Peyer's patch (tissue), 4 donors: ENCODE measurements around the gene ZSCAN21. TPM values are rescaled to one million over a fixed set of nuclear protein-coding genes. Genes with fewer than 3 reads are reported as not detected.

ENCODE experiments used
- DNase-seq, 3 donors: peaks; one replicate each; pipeline ENCODE4 v3.0.0-alpha.2; 2017 to 2019
- H3K27ac ChIP-seq, 4 donors: fragments of 200-600 bp; sonication (generic); one replicate each; pipeline ENCODE4 v1.5.1; 2016 to 2019
- H3K27me3 ChIP-seq, 2 donors: fragments of 200-600 bp; sonication (generic); one replicate each; pipeline ENCODE4 v1.5.1; 2019
- H3K36me3 ChIP-seq, 3 donors: fragments of 200-600 bp; sonication (generic); one replicate each; pipeline ENCODE4 v1.5.1; 2016 to 2019
- H3K4me1 ChIP-seq, 4 donors: fragments of 200-600 bp; sonication (generic); one replicate each; pipeline ENCODE4 v1.5.1; 2016 to 2019
- H3K4me3 ChIP-seq, 4 donors: fragments of 200-600 bp; sonication (generic); 1 replicate in 3 of 4; 2 replicates in 1 of 4; pipeline ENCODE4 v1.5.1; 2016 to 2019; ENCODE audit warnings: mild to moderate bottlenecking in 1 of 4
- H3K9me3 ChIP-seq, 4 donors: fragments of 200-600 bp; sonication (generic); one replicate each; pipeline ENCODE4 v1.5.1; 2016 to 2019; ENCODE audit warnings: mild to moderate bottlenecking in 1 of 4
- CTCF ChIP-seq, 6 experiments: fragments of 450-650 bp in 4 of 6; fragments of 200-600 bp in 2 of 6; sonication (generic) in 1 of 6; IDR thresholded peaks; one replicate each; pipeline ENCODE4 v1.5.1; 2017 to 2019; ENCODE audit warnings: antibody characterized with exemption in 6 of 6, mild to moderate bottlenecking in 3 of 6, moderate library complexity in 1 of 6
- POLR2A ChIP-seq, 2 donors: fragments of 450-650 bp; IDR thresholded peaks; one replicate each; pipeline ENCODE4 v1.5.1; 2017; ENCODE audit warnings: antibody characterized with exemption in 2 of 2, mild to moderate bottlenecking in 2 of 2, moderate library complexity in 2 of 2
- total RNA-seq, 4 donors: library from RNA; depleted of rRNA; stranded (reverse); fragments of >200 nt; gene quantifications; one replicate each; pipeline ENCODE4 v1.1.0, GENCODE V29; 2016

ZSCAN21 gene
- total RNA-seq, 4 donors from 2014 or later, result 8.4 to 30.5 (median 12.0) TPM

DNA sequence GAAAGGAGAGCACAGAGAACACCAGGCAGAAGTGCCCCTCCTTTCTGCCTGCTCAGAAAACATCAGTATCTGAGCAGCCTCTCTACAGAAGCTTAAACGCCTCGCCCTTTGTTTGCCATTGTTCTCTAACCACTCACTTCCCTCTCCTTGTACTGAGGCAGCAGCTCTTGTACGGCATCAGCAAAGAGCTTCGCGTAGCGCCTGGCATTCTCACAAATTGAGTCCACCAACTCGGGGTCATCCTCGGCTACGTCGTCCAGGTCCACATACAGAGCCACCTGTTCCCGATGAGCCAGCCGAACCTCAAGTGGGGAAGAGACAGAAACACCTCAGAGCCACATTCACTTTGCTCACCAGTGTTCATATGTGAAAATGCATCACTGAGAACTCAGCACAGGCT is 49.9 kb downstream of the ZSCAN21 start:
- no peaks in the 10 kb centered on the region for H3K9me3 ChIP-seq
- TF ChIP-seq CTCF (IDR thresholded peaks at IDR 0.05), result no peak
- no peak for TF ChIP-seq POLR2A (IDR thresholded peaks at IDR 0.05)
- H3K27me3 ChIP-seq, result no peaks in the 10 kb centered on the region
- no peak for DNase-seq
- peak overlapping the region in 3 of 4 donors; percentile 82 to 98 (median 96) for H3K4me3 ChIP-seq
- H3K4me1 ChIP-seq, result peaks cover 0 to 20% (median 5%) of the 10 kb centered on the region in 4 donors
- peak overlapping the region in 2 of 4 donors; percentile 97 to 99 for H3K27ac ChIP-seq
- peaks cover 0 to 66% (median 4%) of the 10 kb centered on the region in 3 donors for H3K36me3 ChIP-seq

GRCh38 chr7:100100420-100101015 is 50.9 kb downstream of the ZSCAN21 start:
- peak overlapping the region; percentile 77 to 98 (median 89) for H3K4me3 ChIP-seq
- peak overlapping the region; percentile 79 to 99 (median 97) for H3K27ac ChIP-seq
- TF ChIP-seq POLR2A (IDR thresholded peaks at IDR 0.05) (peak in 1 of 2 donors; percentile 39), CTCF (IDR thresholded peaks at IDR 0.05) (peak in 1 of 6 experiments; percentile 25)
- no peaks in the 10 kb centered on the region for H3K27me3 ChIP-seq
- DNase-seq, result peak; percentile 83 to 96 (median 94)
- peaks cover 0 to 20% (median 5%) of the 10 kb centered on the region in 4 donors for H3K4me1 ChIP-seq
- H3K36me3 ChIP-seq, result peaks cover 0 to 66% (median 4%) of the 10 kb centered on the region in 3 donors
- H3K9me3 ChIP-seq, result no peaks in the 10 kb centered on the region

DNA sequence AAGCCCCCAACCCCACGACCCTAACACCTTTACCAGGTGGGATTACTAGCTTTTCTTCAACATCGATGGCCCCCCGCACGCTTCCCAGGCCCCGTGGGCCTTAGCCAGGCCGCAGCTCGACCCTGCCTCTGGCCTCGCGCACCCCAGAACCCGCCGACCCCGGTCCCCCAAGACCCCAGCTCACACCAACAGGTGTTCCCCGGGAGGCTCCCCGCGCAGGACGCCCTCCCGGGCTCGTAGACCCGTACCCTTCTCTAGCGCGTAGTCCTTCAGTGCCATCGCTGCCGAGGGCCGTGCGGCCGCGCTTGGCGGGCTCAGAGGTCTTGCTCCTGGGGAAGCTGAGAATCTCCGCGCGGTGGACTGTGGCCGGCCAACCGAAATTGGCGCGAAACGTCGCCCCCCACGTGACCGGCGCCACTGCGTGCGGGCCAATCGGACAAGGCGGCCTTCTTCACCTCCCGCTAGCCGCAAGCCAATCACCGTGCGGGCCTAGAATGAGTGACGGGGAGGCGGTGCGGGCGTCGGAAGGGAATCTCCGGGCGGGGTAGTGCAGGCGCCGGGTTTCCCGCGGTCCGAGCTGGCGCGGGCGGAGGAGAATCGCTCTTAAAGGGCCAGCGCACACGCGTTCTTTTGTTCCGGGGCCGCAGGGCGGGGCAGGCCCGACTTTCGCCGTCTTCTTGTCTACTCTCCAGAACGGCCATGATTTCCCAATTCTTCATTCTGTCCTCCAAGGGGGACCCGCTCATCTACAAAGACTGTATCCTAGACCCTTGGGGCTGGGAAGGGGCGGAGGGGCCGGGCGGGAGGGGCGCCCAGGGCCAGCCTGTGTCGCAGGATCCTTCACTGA is 51.7 kb downstream of the ZSCAN21 start, which contains the start of the genes AP4M1 and MCM7:
Gene AP4M1, plus strand, starts transcription at position 628 of the 847 bp plus-strand sequence. Its CDS starts 72 bp downstream, at position 700.
Gene MCM7, minus strand, starts transcription at position 382 of the 847 bp plus-strand sequence. Its CDS starts 103 bp downstream, at position 279.
- peak; percentile 97 to 99 (median 99) for DNase-seq
- H3K27ac ChIP-seq, result peak within 1 kb of the TSS; percentile 79 to 99 (median 97)
- peaks cover 0 to 20% (median 5%) of the 10 kb centered on the region in 4 donors for H3K4me1 ChIP-seq
- no peaks in the 10 kb centered on the region for H3K27me3 ChIP-seq
- H3K4me3 ChIP-seq, result peak within 1 kb of the TSS; percentile 77 to 98 (median 89)
- H3K9me3 ChIP-seq, result no peaks in the 10 kb centered on the region
- TF ChIP-seq POLR2A (IDR thresholded peaks at IDR 0.05) (peak in 1 of 2 donors; percentile 25), CTCF (IDR thresholded peaks at IDR 0.05) (no peak)
- H3K36me3 ChIP-seq, result peaks cover 0 to 66% (median 4%) of the 10 kb centered on the region in 3 donors

DNA sequence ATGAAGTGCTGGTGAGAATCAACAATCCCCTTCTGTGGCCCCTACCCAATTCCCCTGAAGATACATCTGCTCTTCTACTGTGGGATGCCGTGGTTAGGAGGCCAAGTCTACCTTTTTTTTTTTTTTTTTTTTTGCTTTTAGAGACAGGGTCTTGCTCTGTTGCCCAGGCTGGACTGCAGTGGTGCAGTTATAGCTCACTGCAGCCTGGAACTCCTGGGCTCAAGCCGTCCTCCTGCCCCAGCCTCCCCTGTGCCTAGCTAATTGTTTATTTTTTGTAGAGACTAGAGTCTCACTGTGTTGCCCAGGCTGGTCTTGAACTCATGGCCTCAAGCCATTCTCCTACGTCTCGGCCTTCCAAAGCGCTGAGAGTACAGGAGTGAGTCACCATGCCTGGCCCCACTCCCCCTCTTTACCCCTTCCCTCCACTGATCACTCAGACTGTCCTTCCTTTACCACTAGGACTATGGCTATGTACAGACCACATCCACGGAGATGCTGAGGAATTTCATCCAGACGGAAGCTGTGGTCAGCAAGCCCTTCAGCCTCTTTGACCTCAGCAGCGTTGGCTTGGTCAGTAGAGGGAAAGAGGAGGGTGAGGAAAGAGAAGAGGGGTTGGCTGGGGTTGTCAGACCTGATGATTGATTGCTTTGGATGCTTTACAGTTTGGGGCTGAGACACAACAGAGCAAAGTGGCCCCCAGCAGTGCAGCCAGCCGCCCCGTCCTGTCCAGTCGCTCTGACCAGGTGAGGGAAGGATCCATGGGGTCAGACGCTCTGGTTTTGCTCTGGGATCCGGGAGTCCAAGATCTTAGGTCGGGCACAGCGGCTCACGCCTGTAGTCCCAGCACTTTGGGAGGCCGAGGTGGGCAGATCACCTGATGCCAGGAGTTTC is 53.6 kb downstream of the ZSCAN21 start:
- DNase-seq, result no peak
- Histone ChIP-seq H3K9me3 (no peaks in the 10 kb centered on the region), H3K36me3 (peaks cover 0 to 66% (median 3%) of the 10 kb centered on the region in 3 donors), H3K4me1 (peaks cover 0 to 20% (median 5%) of the 10 kb centered on the region in 4 donors), H3K27me3 (no peaks in the 10 kb centered on the region), H3K27ac (no peak overlapping the region), H3K4me3 (no peak overlapping the region)
- TF ChIP-seq CTCF (IDR thresholded peaks at IDR 0.05) (no peak), POLR2A (IDR thresholded peaks at IDR 0.05) (no peak)

GRCh38 chr7:100105534-100105933 is 56.0 kb downstream of the ZSCAN21 start:
- Histone ChIP-seq H3K36me3 (peaks cover 0 to 70% (median 0%) of the 10 kb centered on the region in 3 donors), H3K4me3 (no peak overlapping the region), H3K4me1 (peaks cover 0 to 8% (median 2%) of the 10 kb centered on the region in 4 donors), H3K27ac (no peak overlapping the region), H3K9me3 (no peaks in the 10 kb centered on the region), H3K27me3 (no peaks in the 10 kb centered on the region)
- no peak for DNase-seq
- TF ChIP-seq CTCF (IDR thresholded peaks at IDR 0.05) (no peak), POLR2A (IDR thresholded peaks at IDR 0.05) (no peak)
